HCT116 (cell line): ENCODE results near the gene AEBP2. TPM values are rescaled to one million over a fixed set of nuclear protein-coding genes. Genes with fewer than 3 reads are reported as not detected.

Experiments
- ATAC-seq: fragments of 200-7000 bp; cut with Tn5 transposase; 2 replicates; pipeline ENCODE4 v1.9.1; 2020; ENCODE audit warnings: mild to moderate bottlenecking, moderate library complexity
- BruUV-seq: library from RNA; stranded (reverse); fragments of 400-500 nt; replicated peaks from 2 replicates; lab custom pipeline; 2021; lab: Mats Ljungman, UMichigan
- CTCF ChIA-PET: fragments of 300-600 bp; sonication (Branson Sonifier 250); formaldehyde crosslinking; loops from one replicate; lab custom pipeline; 2021; ENCODE audit warnings: antibody characterized with exemption; lab: Charles Lee
- POLR2A ChIA-PET: fragments of 300-600, 350-600 bp; sonication (Branson Sonifier 250); formaldehyde crosslinking; loops from one replicate; lab custom pipeline; 2021; ENCODE audit warnings: antibody characterized with exemption; lab: Charles Lee
- RAD21 ChIA-PET, 2 experiments: fragments of 300-600 bp; sonication (Branson Sonifier 250); formaldehyde crosslinking; loops; one replicate each; lab custom pipeline; 2023; ENCODE audit warnings: low total read pairs in 2 of 2; ENCODE audit not compliant: uncharacterized antibody in 2 of 2, unreplicated experiment in 2 of 2, low non-redundant PET in 1 of 2; lab: Charles Lee
- DNase-seq: peaks from one replicate; pipeline ENCODE4 v3.0.0-alpha.2; 2010; ENCODE audit warnings: low read depth, low spot score
- H2AFZ ChIP-seq: fragments of 200-600 bp; shearing (Covaris generic), sonication (generic); 2 replicates; pipeline ENCODE4 v1.6.1; 2017; ENCODE audit warnings: low read depth, mixed run types, mixed read lengths, antibody characterized with exemption, low read length; ENCODE audit not compliant: poor library complexity, severe bottlenecking
- H3K27ac ChIP-seq: 2 replicates; pipeline ENCODE4 v1.5.1; 2012; ENCODE audit warnings: low read depth, low read length
- H3K27me3 ChIP-seq: fragments of 200-600 bp; sonication (generic); 2 replicates; pipeline ENCODE4 v1.6.1; 2016; ENCODE audit warnings: mixed run types, low read length, mixed read lengths; ENCODE audit not compliant: insufficient read depth
- H3K36me3 ChIP-seq, 2 experiments: fragments of 200-500 bp in 1 of 2; fragments of 200-600 bp in 1 of 2; sonication (Bioruptor generic) in 1 of 2; sonication (generic) in 1 of 2; 2 replicates each; pipeline versions ENCODE4 v1.5.1 to v1.6.1; 2014 to 2016; ENCODE audit warnings: low read length in 2 of 2, inconsistent platforms in 1 of 2, mixed read lengths in 1 of 2, mixed run types in 1 of 2; ENCODE audit not compliant: insufficient read depth in 2 of 2, control insufficient read depth in 1 of 2
- H3K4me1 ChIP-seq, 2 experiments: fragments of 200-600 bp in 1 of 2; sonication (generic) in 1 of 2; 2 replicates each; pipeline versions ENCODE4 v1.5.1 to v1.6.1; 2012 to 2017; ENCODE audit warnings: low read length in 2 of 2, inconsistent platforms in 1 of 2, mild to moderate bottlenecking in 1 of 2, mixed read lengths in 1 of 2, mixed run types in 1 of 2, moderate library complexity in 1 of 2; ENCODE audit not compliant: insufficient read depth in 2 of 2, control insufficient read depth in 1 of 2
- H3K4me2 ChIP-seq: fragments of 200-600 bp; sonication (generic); 2 replicates; pipeline ENCODE4 v1.6.1; 2017; ENCODE audit warnings: mixed run types, low read length, mixed read lengths
- H3K4me3 ChIP-seq, 2 experiments: fragments of 200-600 bp in 1 of 2; sonication (generic) in 1 of 2; replicated peaks in 1 of 2; 2 replicates each; pipeline ENCODE4 v1.5.1; 2011 to 2016; ENCODE audit warnings: low read length in 2 of 2, control low read depth in 1 of 2, low read depth in 1 of 2, mild to moderate bottlenecking in 1 of 2, mixed read lengths in 1 of 2, mixed run types in 1 of 2
- H3K79me2 ChIP-seq: fragments of 200-600 bp; sonication (generic); 2 replicates; pipeline ENCODE4 v1.6.1; 2017; ENCODE audit warnings: mild to moderate bottlenecking, mixed run types, low read length, moderate library complexity, mixed read lengths; ENCODE audit not compliant: insufficient read depth
- H3K9ac ChIP-seq: fragments of 200-600 bp; sonication (generic); 2 replicates; pipeline ENCODE4 v1.6.1; 2016; ENCODE audit warnings: low read length, mixed read lengths
- H3K9me2 ChIP-seq: fragments of 200-600 bp; sonication (generic), shearing (Covaris generic); 2 replicates; pipeline ENCODE4 v1.6.1; 2017; ENCODE audit warnings: mixed run types, mild to moderate bottlenecking, moderate library complexity; ENCODE audit not compliant: insufficient read depth
- H3K9me3 ChIP-seq, 2 experiments: fragments of 200-500 bp in 1 of 2; fragments of 200-600 bp in 1 of 2; sonication (Bioruptor generic) in 1 of 2; sonication (generic) in 1 of 2; 2 replicates each; pipeline ENCODE4 v1.6.1; 2014 to 2017; ENCODE audit warnings: low read length in 2 of 2, mixed read lengths in 2 of 2, inconsistent platforms in 1 of 2, low read depth in 1 of 2, mild to moderate bottlenecking in 1 of 2, mixed run types in 1 of 2, moderate library complexity in 1 of 2; ENCODE audit not compliant: control insufficient read depth in 1 of 2, insufficient read depth in 1 of 2
- H4K20me1 ChIP-seq: fragments of 200-600 bp; sonication (generic), shearing (Covaris generic); 2 replicates; pipeline ENCODE4 v1.6.1; 2017; ENCODE audit warnings: mixed run types, mild to moderate bottlenecking, moderate library complexity; ENCODE audit not compliant: insufficient read depth
- CBX3 ChIP-seq: IDR thresholded peaks from 2 replicates; pipeline ENCODE4 v1.6.1; 2012; ENCODE audit warnings: low read depth
- EGR1 ChIP-seq: IDR thresholded peaks from 2 replicates; pipeline ENCODE4 v1.6.1; 2012; ENCODE audit warnings: low read depth
- FOSL1 ChIP-seq: IDR thresholded peaks from 2 replicates; pipeline ENCODE4 v1.6.1; 2012; ENCODE audit warnings: low read depth
- JUND ChIP-seq: IDR thresholded peaks from 2 replicates; pipeline ENCODE4 v1.6.1; 2012
- POLR2A ChIP-seq: IDR thresholded peaks from 2 replicates; pipeline ENCODE4 v1.7.0; 2011; ENCODE audit warnings: borderline replicate concordance; ENCODE audit not compliant: insufficient read depth, insufficient read length; ENCODE audit errors: extremely low read depth
- POLR2AphosphoS5 ChIP-seq: IDR thresholded peaks from 2 replicates; pipeline ENCODE4 v1.6.1; 2011; ENCODE audit warnings: mild to moderate bottlenecking, low read depth, low read length, moderate library complexity
- RAD21 ChIP-seq: IDR thresholded peaks from 2 replicates; pipeline ENCODE4 v1.6.1; 2012; ENCODE audit warnings: low read depth, mild to moderate bottlenecking
- SIN3A ChIP-seq: IDR thresholded peaks from 2 replicates; pipeline ENCODE4 v1.6.1; 2012; ENCODE audit warnings: low read depth
- YY1 ChIP-seq: IDR thresholded peaks from 2 replicates; pipeline ENCODE4 v1.6.1; 2011; ENCODE audit warnings: low read length, low read depth, moderate library complexity, mild to moderate bottlenecking; ENCODE audit not compliant: insufficient replicate concordance; ENCODE audit errors: extremely low read depth
- ZFX ChIP-seq: fragments of 450-650 bp; IDR thresholded peaks from 2 replicates; pipeline ENCODE4 v1.6.1; 2017
- ZNF274 ChIP-seq: fragments of 200-500 bp; sonication (Bioruptor generic); IDR thresholded peaks from 2 replicates; pipeline ENCODE4 v1.6.1; 2014; ENCODE audit warnings: mild to moderate bottlenecking, low read depth, low read length, inconsistent platforms
- intact Hi-C: fragments of 100-400 bp; cut with micrococcal nuclease; formaldehyde crosslinking; loops from 2 replicates; pipeline ENCODE4 v1.10.0; 2022
- total RNA-seq: library from RNA; stranded (reverse); gene quantifications from one replicate; pipeline ENCODE4 v1.2.1, GENCODE V29; 2021; ENCODE audit not compliant: unreplicated experiment
- TF ChIP-seq, protein P1 (sequence below): IDR thresholded peaks from 2 replicates; pipeline ENCODE4 v1.6.1; 2012
- TF ChIP-seq, protein P2 (sequence below): IDR thresholded peaks from 2 replicates; pipeline ENCODE4 v1.6.1; 2012; ENCODE audit warnings: low read depth
- TF ChIP-seq, protein P3 (sequence below): IDR thresholded peaks from 2 replicates; pipeline ENCODE4 v1.6.1; 2011; ENCODE audit warnings: mild to moderate bottlenecking, low read length, moderate library complexity; ENCODE audit not compliant: insufficient replicate concordance; ENCODE audit errors: extremely low read depth
- TF ChIP-seq, protein P4 (sequence below): IDR thresholded peaks from 2 replicates; pipeline ENCODE4 v1.6.1; 2012

AEBP2 gene
- total RNA-seq, 1 experiment from 2014 or later, result 44.6 TPM

DNA sequence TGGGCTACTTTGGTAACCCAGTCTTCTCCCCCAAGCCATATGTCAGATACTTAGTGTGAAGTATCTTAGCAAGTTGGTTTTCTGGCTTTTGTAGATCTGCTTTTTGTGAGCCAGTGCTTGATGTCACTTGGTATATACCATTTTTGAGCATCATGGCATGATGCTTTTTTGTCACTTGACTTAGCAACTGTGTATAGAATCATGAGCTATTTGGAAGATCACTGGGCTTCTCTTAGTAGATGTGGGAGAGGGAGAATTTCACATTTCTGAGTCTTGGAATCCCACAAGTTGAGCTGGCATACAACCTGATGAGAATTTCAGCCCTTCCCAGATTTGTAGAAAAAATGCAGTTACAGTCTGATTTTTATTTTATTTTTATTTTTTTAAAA lies 24.9 kb downstream of the AEBP2 start:
- H3K27ac ChIP-seq, result no peak overlapping the region
- intact Hi-C loops, result no loop called here
- H3K79me2 ChIP-seq, result peaks cover 95% of the 10 kb centered on the region
- no peaks in the 10 kb centered on the region; the same call in 1 of the 2 replicates for H4K20me1 ChIP-seq
- H2AFZ ChIP-seq, result no peak overlapping the region
- H3K27me3 ChIP-seq, result no peaks in the 10 kb centered on the region
- no TSS peak for BruUV-seq
- H3K9me2 ChIP-seq, result no peaks in the 10 kb centered on the region
- H3K4me3 ChIP-seq, result no peak overlapping the region
- RAD21 ChIA-PET, result no interaction called here
- ATAC-seq, result no peak
- TF ChIP-seq CBX3, result no peak
- no peak for TF ChIP-seq JUND
- TF ChIP-seq ZNF274, result no peak
- no peak for TF ChIP-seq ZFX
- TF ChIP-seq, protein P1, sequence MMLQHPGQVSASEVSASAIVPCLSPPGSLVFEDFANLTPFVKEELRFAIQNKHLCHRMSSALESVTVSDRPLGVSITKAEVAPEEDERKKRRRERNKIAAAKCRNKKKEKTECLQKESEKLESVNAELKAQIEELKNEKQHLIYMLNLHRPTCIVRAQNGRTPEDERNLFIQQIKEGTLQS, result no peak
- TF ChIP-seq EGR1, result no peak
- no peak overlapping the region for H3K9ac ChIP-seq
- no peaks in the 10 kb centered on the region for H3K9me3 ChIP-seq
- CTCF ChIA-PET, result no interaction called here
- H3K36me3 ChIP-seq, result peaks cover 5 to 10% of the 10 kb centered on the region in 2 experiments; a peak in 3 of 4 replicates
- no peaks in the 10 kb centered on the region for H3K4me1 ChIP-seq
- POLR2A ChIA-PET, result no interaction called here
- H3K4me2 ChIP-seq, result no peak overlapping the region
- no peak for DNase-seq

DNA sequence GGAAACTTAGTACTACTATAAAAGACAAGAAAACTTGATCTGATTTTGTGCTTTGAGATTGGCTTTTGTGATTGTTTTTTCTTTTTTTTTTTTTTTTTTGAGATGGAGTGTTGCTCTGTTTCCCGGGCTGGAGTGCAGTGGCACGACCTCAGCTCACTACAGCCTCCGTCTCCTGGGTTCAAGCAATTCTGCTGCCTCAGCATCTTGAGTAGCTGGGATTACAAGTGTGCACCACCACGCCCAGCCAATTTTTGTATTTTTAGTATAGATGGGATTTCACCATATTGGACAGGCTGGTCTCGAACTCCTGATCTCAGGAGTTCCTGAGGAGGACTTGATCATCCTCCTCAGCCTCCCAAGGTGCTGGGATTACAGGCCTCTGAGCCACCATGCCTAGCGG lies 26.4 kb downstream of the AEBP2 start:
- no peak for ATAC-seq
- peaks cover 10% of the 10 kb centered on the region in 2 experiments; a peak in 3 of 4 replicates for H3K36me3 ChIP-seq
- peaks cover 95% of the 10 kb centered on the region for H3K79me2 ChIP-seq
- H3K9me2 ChIP-seq, result no peaks in the 10 kb centered on the region
- RAD21 ChIA-PET, result no interaction called here
- POLR2A ChIA-PET, result no interaction called here
- no peak overlapping the region for H3K9ac ChIP-seq
- H3K9me3 ChIP-seq, result no peaks in the 10 kb centered on the region
- no peak overlapping the region for H3K4me2 ChIP-seq
- no peaks in the 10 kb centered on the region; the same call in 1 of the 2 replicates for H4K20me1 ChIP-seq
- DNase-seq, result no peak
- no peak overlapping the region for H3K4me3 ChIP-seq
- H2AFZ ChIP-seq, result no peak overlapping the region
- intact Hi-C loops, result no loop called here
- no peaks in the 10 kb centered on the region for H3K4me1 ChIP-seq
- CTCF ChIA-PET, result no interaction called here
- H3K27ac ChIP-seq, result no peak overlapping the region
- BruUV-seq, result no TSS peak
- H3K27me3 ChIP-seq, result no peaks in the 10 kb centered on the region
- TF ChIP-seq FOSL1 (no peak), EGR1 (no peak), YY1 (no peak), POLR2AphosphoS5 (no peak), RAD21 (no peak), POLR2A (no peak), SIN3A (no peak), JUND (no peak)
- TF ChIP-seq, protein P2, sequence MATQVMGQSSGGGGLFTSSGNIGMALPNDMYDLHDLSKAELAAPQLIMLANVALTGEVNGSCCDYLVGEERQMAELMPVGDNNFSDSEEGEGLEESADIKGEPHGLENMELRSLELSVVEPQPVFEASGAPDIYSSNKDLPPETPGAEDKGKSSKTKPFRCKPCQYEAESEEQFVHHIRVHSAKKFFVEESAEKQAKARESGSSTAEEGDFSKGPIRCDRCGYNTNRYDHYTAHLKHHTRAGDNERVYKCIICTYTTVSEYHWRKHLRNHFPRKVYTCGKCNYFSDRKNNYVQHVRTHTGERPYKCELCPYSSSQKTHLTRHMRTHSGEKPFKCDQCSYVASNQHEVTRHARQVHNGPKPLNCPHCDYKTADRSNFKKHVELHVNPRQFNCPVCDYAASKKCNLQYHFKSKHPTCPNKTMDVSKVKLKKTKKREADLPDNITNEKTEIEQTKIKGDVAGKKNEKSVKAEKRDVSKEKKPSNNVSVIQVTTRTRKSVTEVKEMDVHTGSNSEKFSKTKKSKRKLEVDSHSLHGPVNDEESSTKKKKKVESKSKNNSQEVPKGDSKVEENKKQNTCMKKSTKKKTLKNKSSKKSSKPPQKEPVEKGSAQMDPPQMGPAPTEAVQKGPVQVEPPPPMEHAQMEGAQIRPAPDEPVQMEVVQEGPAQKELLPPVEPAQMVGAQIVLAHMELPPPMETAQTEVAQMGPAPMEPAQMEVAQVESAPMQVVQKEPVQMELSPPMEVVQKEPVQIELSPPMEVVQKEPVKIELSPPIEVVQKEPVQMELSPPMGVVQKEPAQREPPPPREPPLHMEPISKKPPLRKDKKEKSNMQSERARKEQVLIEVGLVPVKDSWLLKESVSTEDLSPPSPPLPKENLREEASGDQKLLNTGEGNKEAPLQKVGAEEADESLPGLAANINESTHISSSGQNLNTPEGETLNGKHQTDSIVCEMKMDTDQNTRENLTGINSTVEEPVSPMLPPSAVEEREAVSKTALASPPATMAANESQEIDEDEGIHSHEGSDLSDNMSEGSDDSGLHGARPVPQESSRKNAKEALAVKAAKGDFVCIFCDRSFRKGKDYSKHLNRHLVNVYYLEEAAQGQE, result no peak
- TF ChIP-seq, protein P3, sequence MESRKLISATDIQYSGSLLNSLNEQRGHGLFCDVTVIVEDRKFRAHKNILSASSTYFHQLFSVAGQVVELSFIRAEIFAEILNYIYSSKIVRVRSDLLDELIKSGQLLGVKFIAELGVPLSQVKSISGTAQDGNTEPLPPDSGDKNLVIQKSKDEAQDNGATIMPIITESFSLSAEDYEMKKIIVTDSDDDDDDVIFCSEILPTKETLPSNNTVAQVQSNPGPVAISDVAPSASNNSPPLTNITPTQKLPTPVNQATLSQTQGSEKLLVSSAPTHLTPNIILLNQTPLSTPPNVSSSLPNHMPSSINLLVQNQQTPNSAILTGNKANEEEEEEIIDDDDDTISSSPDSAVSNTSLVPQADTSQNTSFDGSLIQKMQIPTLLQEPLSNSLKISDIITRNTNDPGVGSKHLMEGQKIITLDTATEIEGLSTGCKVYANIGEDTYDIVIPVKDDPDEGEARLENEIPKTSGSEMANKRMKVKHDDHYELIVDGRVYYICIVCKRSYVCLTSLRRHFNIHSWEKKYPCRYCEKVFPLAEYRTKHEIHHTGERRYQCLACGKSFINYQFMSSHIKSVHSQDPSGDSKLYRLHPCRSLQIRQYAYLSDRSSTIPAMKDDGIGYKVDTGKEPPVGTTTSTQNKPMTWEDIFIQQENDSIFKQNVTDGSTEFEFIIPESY, result no peak
- TF ChIP-seq, protein P4, sequence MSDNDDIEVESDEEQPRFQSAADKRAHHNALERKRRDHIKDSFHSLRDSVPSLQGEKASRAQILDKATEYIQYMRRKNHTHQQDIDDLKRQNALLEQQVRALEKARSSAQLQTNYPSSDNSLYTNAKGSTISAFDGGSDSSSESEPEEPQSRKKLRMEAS, result no peak
